ENCODE data around the gene KPNA4. TPM values are rescaled to one million over a fixed set of nuclear protein-coding genes. Genes with fewer than 3 reads are reported as not detected.

Gene KPNA4
- total and polyA plus RNA-seq, 2 donors (not counting 3 experiments of a cell fraction or from before 2014, with no cell fraction given) = 12.2 to 70.1 TPM

DNA sequence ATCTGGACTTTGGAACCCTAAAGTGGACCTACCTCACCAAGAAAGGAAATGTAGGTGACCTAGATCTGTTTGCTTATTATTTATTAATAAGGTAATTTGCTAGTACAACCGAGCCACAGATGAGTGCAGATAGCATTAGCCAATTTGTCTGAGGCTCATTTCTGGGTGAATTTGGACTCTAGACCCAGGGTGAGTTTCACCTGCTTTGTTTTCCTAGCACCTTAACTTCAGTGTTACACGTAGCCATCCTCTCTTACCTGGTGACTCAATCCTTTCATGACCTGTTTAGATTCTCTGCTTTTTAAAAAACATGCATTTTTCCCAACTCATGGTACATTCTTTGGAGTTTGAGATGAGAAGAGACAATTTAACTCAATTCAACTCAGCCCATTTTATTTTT is 33.5 kb upstream of the KPNA4 start:
- H3K4me2 ChIP-seq (ENCODE audit: insufficient read depth, low read length) = no peak overlapping the region
- no peak overlapping the region for H3K9ac ChIP-seq (replicated peaks; ENCODE audit: extremely low read depth, insufficient read depth, low read length)
- no peak overlapping the region for H3K4me3 ChIP-seq (replicated peaks in 1 of 3; ENCODE audit: insufficient read depth in 1 of 3, low read depth in 1 of 3, low read length in 3 of 3)
- no peak for TF ChIP-seq POLR2A (IDR thresholded peaks at IDR 0.05; ENCODE audit: low read depth, low read length)
- no peak for DNase-seq (ENCODE audit: low read depth, low spot score)
- no peak overlapping the region for H2AFZ ChIP-seq (ENCODE audit: low read depth, low read length)
- H3K9me3 ChIP-seq (replicated peaks; ENCODE audit: control insufficient read depth, insufficient read depth, low read length) = no peaks in the 10 kb centered on the region
- no TSS peak for BruUV-seq (replicated peaks)
- dilution Hi-C loops (cut with MboI; ENCODE audit: extremely low pct_ligation_motif_present, low sequenced_read_pairs) (no loop called here), intact Hi-C loops (cut with micrococcal nuclease) (no loop called here)
- H3K4me1 ChIP-seq (ENCODE audit: control insufficient read depth, extremely low read depth, insufficient read depth, low read length) = no peaks in the 10 kb centered on the region
- H3K79me2 ChIP-seq (ENCODE audit: control insufficient read depth, insufficient read depth, low read length) = no peaks in the 10 kb centered on the region
- ChIA-PET CTCF (no interaction called here), POLR2A (no interaction called here)
- H4K20me1 ChIP-seq (replicated peaks; ENCODE audit: control insufficient read depth, extremely low read depth, insufficient read depth, low read length) = no peaks in the 10 kb centered on the region
- no peak overlapping the region for H3K27ac ChIP-seq (ENCODE audit: insufficient read depth, low read depth, low read length)
- FAIRE-seq = no peak
- no peaks in the 10 kb centered on the region for H3K36me3 ChIP-seq (ENCODE audit: control insufficient read depth in 2 of 2, extremely low read depth in 1 of 2, insufficient read depth in 2 of 2, low read length in 2 of 2)
- no peaks in the 10 kb centered on the region for H3K27me3 ChIP-seq (ENCODE audit: control insufficient read depth in 2 of 2, insufficient read depth in 2 of 2, low read length in 2 of 2)
- H3K9me1 ChIP-seq (replicated peaks; ENCODE audit: control insufficient read depth, extremely low read depth, insufficient read depth, low read length) = no peaks in the 10 kb centered on the region

DNA sequence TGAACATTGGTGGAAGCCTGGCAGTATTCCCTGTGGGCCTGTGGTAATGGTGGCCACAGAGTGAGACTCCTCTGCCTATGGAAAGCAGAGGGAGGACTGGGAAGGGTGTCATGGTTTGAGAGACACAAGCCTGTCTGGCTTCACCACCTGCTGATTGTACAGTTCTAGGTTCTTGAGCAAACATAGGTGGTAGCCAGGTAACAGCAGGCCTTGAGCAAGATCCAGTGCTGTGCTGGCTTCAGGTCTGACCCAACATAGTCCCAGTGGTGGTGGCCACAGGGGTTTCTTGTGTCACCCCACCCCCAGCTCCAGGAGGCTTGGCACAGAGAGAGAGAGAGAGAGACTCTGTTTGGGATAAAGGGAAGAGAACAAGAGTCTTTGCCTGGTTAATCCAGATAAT is 22.7 kb upstream of the KPNA4 start:
- FAIRE-seq = no peak

More for the DNA sequence above, 22.7 kb upstream of the KPNA4 start:
- POLR2A ChIA-PET = no interaction called here
- dilution Hi-C loops (cut with MboI; ENCODE audit: extremely low pct_ligation_motif_present, low sequenced_read_pairs) = no loop called here
- intact Hi-C loops (cut with micrococcal nuclease) = no loop called here
- Histone ChIP-seq H3K4me3 (replicated peaks in 1 of 3; ENCODE audit: insufficient read depth in 1 of 3, low read depth in 1 of 3, low read length in 3 of 3) (no peak overlapping the region), H3K27me3 (ENCODE audit: control insufficient read depth in 2 of 2, insufficient read depth in 2 of 2, low read length in 2 of 2) (peaks cover 3 to 6% of the 10 kb centered on the region in 2 experiments), H3K36me3 (ENCODE audit: control insufficient read depth in 2 of 2, extremely low read depth in 1 of 2, insufficient read depth in 2 of 2, low read length in 2 of 2) (no peaks in the 10 kb centered on the region), H3K4me1 (ENCODE audit: control insufficient read depth, extremely low read depth, insufficient read depth, low read length) (no peaks in the 10 kb centered on the region), H3K4me2 (ENCODE audit: insufficient read depth, low read length) (no peak overlapping the region), H3K9ac (replicated peaks; ENCODE audit: extremely low read depth, insufficient read depth, low read length) (no peak overlapping the region), H2AFZ (ENCODE audit: low read depth, low read length) (no peak overlapping the region), H3K79me2 (ENCODE audit: control insufficient read depth, insufficient read depth, low read length) (no peaks in the 10 kb centered on the region), H3K9me1 (replicated peaks; ENCODE audit: control insufficient read depth, extremely low read depth, insufficient read depth, low read length) (no peaks in the 10 kb centered on the region), H4K20me1 (replicated peaks; ENCODE audit: control insufficient read depth, extremely low read depth, insufficient read depth, low read length) (no peaks in the 10 kb centered on the region), H3K27ac (ENCODE audit: insufficient read depth, low read depth, low read length) (no peak overlapping the region), H3K9me3 (replicated peaks; ENCODE audit: control insufficient read depth, insufficient read depth, low read length) (no peaks in the 10 kb centered on the region)
- DNase-seq (ENCODE audit: low read depth, low spot score) = no peak
- CTCF ChIA-PET = no interaction called here
- TF ChIP-seq JUN (IDR thresholded peaks at IDR 0.05; ENCODE audit: borderline replicate concordance, insufficient read depth, insufficient read length, low read depth) = no peak
- no peak for TF ChIP-seq POLR2AphosphoS5 (IDR thresholded peaks at IDR 0.05; ENCODE audit: insufficient read depth, low read depth, low read length)
- TF ChIP-seq FOS (IDR thresholded peaks at IDR 0.05; ENCODE audit: borderline replicate concordance, insufficient read depth, low read length) = no peak
- no peak for TF ChIP-seq GATA2 (IDR thresholded peaks at IDR 0.05; ENCODE audit: insufficient read depth, insufficient read length, low read depth, low read length)
- TF ChIP-seq, protein P1, sequence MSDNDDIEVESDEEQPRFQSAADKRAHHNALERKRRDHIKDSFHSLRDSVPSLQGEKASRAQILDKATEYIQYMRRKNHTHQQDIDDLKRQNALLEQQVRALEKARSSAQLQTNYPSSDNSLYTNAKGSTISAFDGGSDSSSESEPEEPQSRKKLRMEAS (IDR thresholded peaks at IDR 0.05; ENCODE audit: insufficient read depth, insufficient read length) = no peak
- no peak for TF ChIP-seq EZH2 (IDR thresholded peaks at IDR 0.05; ENCODE audit: borderline replicate concordance, low read depth, low read length, severe bottlenecking)
- no peak for TF ChIP-seq MYC (IDR thresholded peaks at IDR 0.05; ENCODE audit: low read depth, low read length)
- no peak for TF ChIP-seq POLR2A (IDR thresholded peaks at IDR 0.05; ENCODE audit: low read depth, low read length)
- TF ChIP-seq, protein P2, sequence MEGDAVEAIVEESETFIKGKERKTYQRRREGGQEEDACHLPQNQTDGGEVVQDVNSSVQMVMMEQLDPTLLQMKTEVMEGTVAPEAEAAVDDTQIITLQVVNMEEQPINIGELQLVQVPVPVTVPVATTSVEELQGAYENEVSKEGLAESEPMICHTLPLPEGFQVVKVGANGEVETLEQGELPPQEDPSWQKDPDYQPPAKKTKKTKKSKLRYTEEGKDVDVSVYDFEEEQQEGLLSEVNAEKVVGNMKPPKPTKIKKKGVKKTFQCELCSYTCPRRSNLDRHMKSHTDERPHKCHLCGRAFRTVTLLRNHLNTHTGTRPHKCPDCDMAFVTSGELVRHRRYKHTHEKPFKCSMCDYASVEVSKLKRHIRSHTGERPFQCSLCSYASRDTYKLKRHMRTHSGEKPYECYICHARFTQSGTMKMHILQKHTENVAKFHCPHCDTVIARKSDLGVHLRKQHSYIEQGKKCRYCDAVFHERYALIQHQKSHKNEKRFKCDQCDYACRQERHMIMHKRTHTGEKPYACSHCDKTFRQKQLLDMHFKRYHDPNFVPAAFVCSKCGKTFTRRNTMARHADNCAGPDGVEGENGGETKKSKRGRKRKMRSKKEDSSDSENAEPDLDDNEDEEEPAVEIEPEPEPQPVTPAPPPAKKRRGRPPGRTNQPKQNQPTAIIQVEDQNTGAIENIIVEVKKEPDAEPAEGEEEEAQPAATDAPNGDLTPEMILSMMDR (IDR thresholded peaks at IDR 0.05; ENCODE audit: extremely low read depth in 1 of 2, insufficient read depth in 1 of 2, low read depth in 1 of 2, low read length in 2 of 2) = no peak
- no TSS peak for BruUV-seq (replicated peaks)
